ENCODE data around the gene NCAM1.

Gene NCAM1

DNA sequence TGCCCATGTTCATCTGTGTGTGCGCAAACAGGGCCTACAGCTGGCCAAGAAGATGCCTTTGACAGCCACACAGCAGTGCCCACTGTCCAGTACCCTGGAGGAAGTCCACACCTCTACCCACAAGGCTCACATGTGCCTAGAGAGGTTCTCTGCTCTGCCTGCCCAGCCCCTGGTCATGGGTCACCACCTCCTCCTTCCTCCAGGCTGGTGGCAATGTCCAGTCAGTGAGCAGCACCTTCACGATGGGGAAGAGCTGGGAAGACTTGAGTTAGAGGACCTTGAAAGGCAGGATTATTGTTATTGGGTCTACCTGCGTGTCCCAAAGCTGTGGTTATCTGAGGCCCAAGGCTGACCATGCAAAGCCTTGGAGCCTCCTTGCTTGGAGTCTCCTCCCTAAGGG is 324.8 kb downstream of the NCAM1 start:
- Histone ChIP-seq H3K4me2 (ENCODE audit: low read depth, low read length, poor library complexity, severe bottlenecking) (no peak overlapping the region), H3K9me3 (ENCODE audit: insufficient read depth, low read length) (no peaks in the 10 kb centered on the region), H4K20me1 (ENCODE audit: low read depth, low read length) (no peaks in the 10 kb centered on the region), H3K36me3 (ENCODE audit: low read length) (no peaks in the 10 kb centered on the region), H3K27ac (ENCODE audit: low read depth, low read length) (no peak overlapping the region), H3K9me2 (replicated peaks; ENCODE audit: insufficient read depth, low read length) (no peaks in the 10 kb centered on the region), H3K79me2 (ENCODE audit: insufficient read depth, low read length) (no peaks in the 10 kb centered on the region), H2AFZ (ENCODE audit: low read depth, low read length, severe bottlenecking) (no peak overlapping the region), H3F3A (ENCODE audit: insufficient read depth) (no peaks in the 10 kb centered on the region), H3K27me3 (ENCODE audit: low read length) (no peaks in the 10 kb centered on the region), H3K9ac (ENCODE audit: low read length) (no peak overlapping the region), H3K4me3 (ENCODE audit: insufficient read depth, low read length, poor library complexity, severe bottlenecking) (no peak overlapping the region)
- TF ChIP-seq, protein P1, sequence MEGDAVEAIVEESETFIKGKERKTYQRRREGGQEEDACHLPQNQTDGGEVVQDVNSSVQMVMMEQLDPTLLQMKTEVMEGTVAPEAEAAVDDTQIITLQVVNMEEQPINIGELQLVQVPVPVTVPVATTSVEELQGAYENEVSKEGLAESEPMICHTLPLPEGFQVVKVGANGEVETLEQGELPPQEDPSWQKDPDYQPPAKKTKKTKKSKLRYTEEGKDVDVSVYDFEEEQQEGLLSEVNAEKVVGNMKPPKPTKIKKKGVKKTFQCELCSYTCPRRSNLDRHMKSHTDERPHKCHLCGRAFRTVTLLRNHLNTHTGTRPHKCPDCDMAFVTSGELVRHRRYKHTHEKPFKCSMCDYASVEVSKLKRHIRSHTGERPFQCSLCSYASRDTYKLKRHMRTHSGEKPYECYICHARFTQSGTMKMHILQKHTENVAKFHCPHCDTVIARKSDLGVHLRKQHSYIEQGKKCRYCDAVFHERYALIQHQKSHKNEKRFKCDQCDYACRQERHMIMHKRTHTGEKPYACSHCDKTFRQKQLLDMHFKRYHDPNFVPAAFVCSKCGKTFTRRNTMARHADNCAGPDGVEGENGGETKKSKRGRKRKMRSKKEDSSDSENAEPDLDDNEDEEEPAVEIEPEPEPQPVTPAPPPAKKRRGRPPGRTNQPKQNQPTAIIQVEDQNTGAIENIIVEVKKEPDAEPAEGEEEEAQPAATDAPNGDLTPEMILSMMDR (IDR thresholded peaks at IDR 0.05; ENCODE audit: insufficient read depth, low read length, poor library complexity, severe bottlenecking): no peak
- no peak for TF ChIP-seq EZH2phosphoT487 (conservative IDR thresholded peaks at IDR 0.05; ENCODE audit: low read length)

DNA sequence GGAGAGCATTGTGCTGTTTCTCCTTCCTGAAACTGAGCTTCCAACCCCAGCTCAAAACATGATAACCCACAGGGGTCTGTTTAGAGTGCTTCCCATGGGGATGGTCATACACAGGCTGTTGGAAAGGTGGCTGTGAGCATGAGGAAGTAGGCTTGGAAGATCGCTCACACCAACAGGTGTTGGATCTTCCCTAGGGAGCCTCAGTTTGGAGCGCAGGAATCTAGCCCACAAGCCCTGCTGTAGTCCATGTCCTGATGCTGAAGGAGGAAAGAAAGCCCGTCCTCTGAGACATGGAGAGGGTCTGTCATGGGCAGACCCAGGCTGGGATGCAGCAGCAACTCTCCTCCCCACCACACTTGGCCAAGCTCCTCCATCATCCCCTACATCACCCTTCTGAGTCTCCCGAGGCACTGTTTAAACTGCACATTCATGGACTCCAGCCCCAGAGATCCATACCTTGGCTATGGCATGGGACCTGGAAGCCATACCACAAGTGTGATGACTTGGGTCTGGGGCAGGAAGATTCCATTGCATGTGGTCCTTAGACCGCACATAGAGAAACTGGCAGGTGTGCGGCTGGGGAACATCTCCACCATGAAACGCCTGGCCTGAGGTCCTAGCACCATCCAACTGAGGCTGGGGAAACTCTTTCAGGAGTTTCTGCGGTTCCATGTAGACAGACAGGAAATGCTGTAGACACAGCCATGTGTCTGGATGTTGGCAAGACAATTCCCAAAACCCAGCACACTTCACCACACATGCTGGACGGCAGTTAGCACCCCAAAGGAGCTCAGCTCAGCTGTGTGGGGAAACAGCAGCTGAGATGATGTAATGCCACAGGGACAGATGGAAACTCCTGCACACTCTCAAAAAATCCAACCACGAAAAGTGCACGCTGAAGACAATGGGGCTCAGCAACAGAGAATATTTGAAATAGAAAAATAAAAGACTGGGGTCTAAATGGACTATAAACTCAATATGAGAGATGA is 325.6 kb downstream of the NCAM1 start:
- Histone ChIP-seq H3K9me3 (ENCODE audit: insufficient read depth, low read length) (no peaks in the 10 kb centered on the region), H3K9me2 (replicated peaks; ENCODE audit: insufficient read depth, low read length) (no peaks in the 10 kb centered on the region), H3K4me2 (ENCODE audit: low read depth, low read length, poor library complexity, severe bottlenecking) (no peak overlapping the region), H3K27ac (ENCODE audit: low read depth, low read length) (no peak overlapping the region), H3K79me2 (ENCODE audit: insufficient read depth, low read length) (no peaks in the 10 kb centered on the region), H4K20me1 (ENCODE audit: low read depth, low read length) (no peaks in the 10 kb centered on the region), H2AFZ (ENCODE audit: low read depth, low read length, severe bottlenecking) (no peak overlapping the region), H3K4me3 (ENCODE audit: insufficient read depth, low read length, poor library complexity, severe bottlenecking) (no peak overlapping the region), H3K36me3 (ENCODE audit: low read length) (no peaks in the 10 kb centered on the region), H3K9ac (ENCODE audit: low read length) (no peak overlapping the region), H3F3A (ENCODE audit: insufficient read depth) (no peaks in the 10 kb centered on the region), H3K27me3 (ENCODE audit: low read length) (no peaks in the 10 kb centered on the region)
- TF ChIP-seq EZH2phosphoT487 (conservative IDR thresholded peaks at IDR 0.05; ENCODE audit: low read length): no peak
- TF ChIP-seq, protein P1 (IDR thresholded peaks at IDR 0.05; ENCODE audit: insufficient read depth, low read length, poor library complexity, severe bottlenecking): no peak

DNA sequence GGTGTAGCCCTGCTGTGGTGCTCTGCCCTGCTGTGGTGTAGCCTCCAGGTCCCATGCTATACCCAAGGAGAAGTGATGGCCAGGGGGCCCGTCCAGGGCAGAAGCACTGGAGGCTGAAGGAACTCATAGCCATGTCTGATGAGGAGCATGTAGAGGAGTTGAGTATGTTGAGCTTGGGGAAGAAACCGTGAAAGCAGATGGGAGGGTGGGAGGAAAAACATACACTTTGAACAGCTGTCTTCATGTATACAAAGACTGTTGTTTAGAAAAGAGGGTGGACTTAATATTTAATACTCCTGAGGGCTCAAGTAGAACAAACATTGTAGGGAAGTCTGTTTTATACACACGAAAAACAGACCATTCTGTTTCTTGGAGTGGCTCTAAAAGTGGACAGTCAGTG is 326.6 kb downstream of the NCAM1 start:
- no peak overlapping the region for H3K27ac ChIP-seq (ENCODE audit: low read depth, low read length)
- TF ChIP-seq, protein P1 (IDR thresholded peaks at IDR 0.05; ENCODE audit: insufficient read depth, low read length, poor library complexity, severe bottlenecking): no peak
- TF ChIP-seq EZH2phosphoT487 (conservative IDR thresholded peaks at IDR 0.05; ENCODE audit: low read length): no peak
- no peaks in the 10 kb centered on the region for H3K36me3 ChIP-seq (ENCODE audit: low read length)
- no peak overlapping the region for H3K4me2 ChIP-seq (ENCODE audit: low read depth, low read length, poor library complexity, severe bottlenecking)
- no peaks in the 10 kb centered on the region for H3K9me3 ChIP-seq (ENCODE audit: insufficient read depth, low read length)
- H3K9me2 ChIP-seq (replicated peaks; ENCODE audit: insufficient read depth, low read length): no peaks in the 10 kb centered on the region
- no peaks in the 10 kb centered on the region for H4K20me1 ChIP-seq (ENCODE audit: low read depth, low read length)
- H3K27me3 ChIP-seq (ENCODE audit: low read length): no peaks in the 10 kb centered on the region
- no peak overlapping the region for H3K9ac ChIP-seq (ENCODE audit: low read length)
- H2AFZ ChIP-seq (ENCODE audit: low read depth, low read length, severe bottlenecking): no peak overlapping the region
- H3F3A ChIP-seq (ENCODE audit: insufficient read depth): no peaks in the 10 kb centered on the region
- no peaks in the 10 kb centered on the region for H3K79me2 ChIP-seq (ENCODE audit: insufficient read depth, low read length)
- H3K4me3 ChIP-seq (ENCODE audit: insufficient read depth, low read length, poor library complexity, severe bottlenecking): no peak overlapping the region

Data from SU-DHL-6 (cell line).